HEK293T (cell line): ENCODE data around the gene FBXO41.

Experiments used
- ARNT ChIP-seq: fragments of 450-650 bp; IDR thresholded peaks from 2 replicates; pipeline ENCODE4 v1.6.1; 2017; ENCODE audit warnings: mild to moderate bottlenecking
- CTBP1 ChIP-seq: fragments of 450-650 bp; IDR thresholded peaks from 2 replicates; pipeline ENCODE4 v1.6.1; 2016; ENCODE audit warnings: borderline replicate concordance
- ELF4 ChIP-seq: fragments of 450-650 bp; IDR thresholded peaks from 2 replicates; pipeline ENCODE4 v1.6.1; 2017; ENCODE audit warnings: antibody characterized with exemption
- HDGF ChIP-seq: fragments of 450-650 bp; IDR thresholded peaks from 2 replicates; pipeline ENCODE4 v1.6.1; 2017; ENCODE audit warnings: antibody characterized with exemption, borderline replicate concordance
- L3MBTL2 ChIP-seq: fragments of 450-650 bp; conservative IDR thresholded peaks from 2 replicates; pipeline ENCODE4 v1.6.1; 2016; ENCODE audit warnings: mild to moderate bottlenecking
- LEF1 ChIP-seq: fragments of 450-650 bp; IDR thresholded peaks from 2 replicates; pipeline ENCODE4 v1.6.1; 2017; ENCODE audit warnings: mild to moderate bottlenecking, borderline replicate concordance
- NFRKB ChIP-seq: fragments of 450-650 bp; IDR thresholded peaks from 2 replicates; pipeline ENCODE4 v1.6.1; 2016; ENCODE audit warnings: mild to moderate bottlenecking, moderate library complexity
- SP1 ChIP-seq: fragments of 450-650 bp; IDR thresholded peaks from 2 replicates; pipeline ENCODE4 v1.6.1; 2017
- SUZ12 ChIP-seq: fragments of 450-650 bp; IDR thresholded peaks from 2 replicates; pipeline ENCODE4 v1.6.1; 2016; ENCODE audit warnings: mild to moderate bottlenecking

- TF ChIP-seq CTBP1, result no peak
- no peak for TF ChIP-seq L3MBTL2
- no peak for TF ChIP-seq HDGF
- no peak for TF ChIP-seq SUZ12
- no peak for TF ChIP-seq ARNT
- no peak for TF ChIP-seq LEF1
- no peak for TF ChIP-seq SP1
- no peak for TF ChIP-seq NFRKB
- no peak for TF ChIP-seq ELF4
Measured at GRCh38 chr2:73253901-73254300, 30.4 kb downstream of the FBXO41 start.
